Transverse colon (tissue), 4 donors: ENCODE measurements around the gene HSPA14.

Source experiments
- POLR2A ChIP-seq: fragments of 450-650 bp; IDR thresholded peaks from one replicate; pipeline ENCODE4 v1.6.1; 2016; ENCODE audit warnings: antibody characterized with exemption, mild to moderate bottlenecking, moderate library complexity
- POLR2AphosphoS5 ChIP-seq, 3 donors: sonication (generic); formaldehyde crosslinking; IDR thresholded peaks; one replicate each; pipeline ENCODE4 v1.6.1; 2016; ENCODE audit warnings: antibody characterized with exemption in 3 of 3
- TF ChIP-seq, protein P1 (sequence below), 5 experiments: fragments of 200-600 bp in 3 of 5; fragments of 450-650 bp in 2 of 5; sonication (generic) in 3 of 5; IDR thresholded peaks; 1 replicate in 2 of 5; 2 replicates in 3 of 5; pipeline ENCODE4 v1.5.1; 2016 to 2017; ENCODE audit warnings: antibody characterized with exemption in 5 of 5, inconsistent platforms in 3 of 5, mild to moderate bottlenecking in 2 of 5, moderate library complexity in 1 of 5

DNA sequence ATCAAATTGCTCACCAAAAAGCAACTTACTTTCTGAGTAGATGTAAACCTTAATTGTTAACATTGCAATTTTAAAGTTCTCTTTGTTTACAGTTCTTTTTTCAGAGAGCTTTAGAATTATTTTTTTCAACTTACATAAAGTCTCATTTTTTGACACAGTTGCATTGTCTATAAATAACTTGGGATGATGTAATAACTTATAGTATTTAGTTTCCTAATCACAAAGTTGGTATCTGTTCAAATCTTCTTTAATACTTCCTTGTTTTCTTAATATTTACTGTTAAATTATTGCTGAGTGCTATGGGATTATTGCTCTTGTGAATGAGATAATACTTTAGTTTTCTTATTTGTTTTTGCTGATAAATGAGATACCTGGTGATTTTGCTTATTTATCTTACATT is 21.7 kb downstream of the HSPA14 start:
- TF ChIP-seq, protein P1, sequence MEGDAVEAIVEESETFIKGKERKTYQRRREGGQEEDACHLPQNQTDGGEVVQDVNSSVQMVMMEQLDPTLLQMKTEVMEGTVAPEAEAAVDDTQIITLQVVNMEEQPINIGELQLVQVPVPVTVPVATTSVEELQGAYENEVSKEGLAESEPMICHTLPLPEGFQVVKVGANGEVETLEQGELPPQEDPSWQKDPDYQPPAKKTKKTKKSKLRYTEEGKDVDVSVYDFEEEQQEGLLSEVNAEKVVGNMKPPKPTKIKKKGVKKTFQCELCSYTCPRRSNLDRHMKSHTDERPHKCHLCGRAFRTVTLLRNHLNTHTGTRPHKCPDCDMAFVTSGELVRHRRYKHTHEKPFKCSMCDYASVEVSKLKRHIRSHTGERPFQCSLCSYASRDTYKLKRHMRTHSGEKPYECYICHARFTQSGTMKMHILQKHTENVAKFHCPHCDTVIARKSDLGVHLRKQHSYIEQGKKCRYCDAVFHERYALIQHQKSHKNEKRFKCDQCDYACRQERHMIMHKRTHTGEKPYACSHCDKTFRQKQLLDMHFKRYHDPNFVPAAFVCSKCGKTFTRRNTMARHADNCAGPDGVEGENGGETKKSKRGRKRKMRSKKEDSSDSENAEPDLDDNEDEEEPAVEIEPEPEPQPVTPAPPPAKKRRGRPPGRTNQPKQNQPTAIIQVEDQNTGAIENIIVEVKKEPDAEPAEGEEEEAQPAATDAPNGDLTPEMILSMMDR (IDR thresholded peaks at IDR 0.05): no peak
- TF ChIP-seq POLR2A: no peak
- TF ChIP-seq POLR2AphosphoS5 (IDR thresholded peaks at IDR 0.05): no peak
